SU-DHL-6 (cell line): ENCODE results near the gene ADGRG1.

Source experiments
- EZH2phosphoT487 ChIP-seq: fragments of 200-600 bp; sonication (generic), shearing (Covaris generic); conservative IDR thresholded peaks from 2 replicates; pipeline ENCODE4 v1.6.1; 2018; ENCODE audit warnings: mild to moderate bottlenecking, antibody characterized with exemption, low read length, moderate library complexity, mixed read lengths
- TF ChIP-seq, protein P1 (sequence below): fragments of 200-600 bp; sonication (generic); IDR thresholded peaks from one replicate; pipeline ENCODE4 v1.5.1; 2017; ENCODE audit warnings: antibody characterized with exemption, mild to moderate bottlenecking, low read length, moderate library complexity; ENCODE audit not compliant: insufficient read depth, poor library complexity, severe bottlenecking

- TF ChIP-seq, protein P1, sequence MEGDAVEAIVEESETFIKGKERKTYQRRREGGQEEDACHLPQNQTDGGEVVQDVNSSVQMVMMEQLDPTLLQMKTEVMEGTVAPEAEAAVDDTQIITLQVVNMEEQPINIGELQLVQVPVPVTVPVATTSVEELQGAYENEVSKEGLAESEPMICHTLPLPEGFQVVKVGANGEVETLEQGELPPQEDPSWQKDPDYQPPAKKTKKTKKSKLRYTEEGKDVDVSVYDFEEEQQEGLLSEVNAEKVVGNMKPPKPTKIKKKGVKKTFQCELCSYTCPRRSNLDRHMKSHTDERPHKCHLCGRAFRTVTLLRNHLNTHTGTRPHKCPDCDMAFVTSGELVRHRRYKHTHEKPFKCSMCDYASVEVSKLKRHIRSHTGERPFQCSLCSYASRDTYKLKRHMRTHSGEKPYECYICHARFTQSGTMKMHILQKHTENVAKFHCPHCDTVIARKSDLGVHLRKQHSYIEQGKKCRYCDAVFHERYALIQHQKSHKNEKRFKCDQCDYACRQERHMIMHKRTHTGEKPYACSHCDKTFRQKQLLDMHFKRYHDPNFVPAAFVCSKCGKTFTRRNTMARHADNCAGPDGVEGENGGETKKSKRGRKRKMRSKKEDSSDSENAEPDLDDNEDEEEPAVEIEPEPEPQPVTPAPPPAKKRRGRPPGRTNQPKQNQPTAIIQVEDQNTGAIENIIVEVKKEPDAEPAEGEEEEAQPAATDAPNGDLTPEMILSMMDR = no peak
- TF ChIP-seq EZH2phosphoT487 = no peak
Measured at GRCh38 chr16:57707331-57707730, 78.9 kb downstream of the ADGRG1 start.
